Peyer's patch (tissue), 4 donors: ENCODE data around the gene YAP1.

Experiments used
- CTCF ChIP-seq, 6 experiments: fragments of 450-650 bp in 4 of 6; fragments of 200-600 bp in 2 of 6; sonication (generic) in 1 of 6; IDR thresholded peaks; one replicate each; pipeline ENCODE4 v1.5.1; 2017 to 2019; ENCODE audit warnings: antibody characterized with exemption in 6 of 6, mild to moderate bottlenecking in 3 of 6, moderate library complexity in 1 of 6
- POLR2A ChIP-seq, 2 donors: fragments of 450-650 bp; IDR thresholded peaks; one replicate each; pipeline ENCODE4 v1.5.1; 2017; ENCODE audit warnings: antibody characterized with exemption in 2 of 2, mild to moderate bottlenecking in 2 of 2, moderate library complexity in 2 of 2

DNA sequence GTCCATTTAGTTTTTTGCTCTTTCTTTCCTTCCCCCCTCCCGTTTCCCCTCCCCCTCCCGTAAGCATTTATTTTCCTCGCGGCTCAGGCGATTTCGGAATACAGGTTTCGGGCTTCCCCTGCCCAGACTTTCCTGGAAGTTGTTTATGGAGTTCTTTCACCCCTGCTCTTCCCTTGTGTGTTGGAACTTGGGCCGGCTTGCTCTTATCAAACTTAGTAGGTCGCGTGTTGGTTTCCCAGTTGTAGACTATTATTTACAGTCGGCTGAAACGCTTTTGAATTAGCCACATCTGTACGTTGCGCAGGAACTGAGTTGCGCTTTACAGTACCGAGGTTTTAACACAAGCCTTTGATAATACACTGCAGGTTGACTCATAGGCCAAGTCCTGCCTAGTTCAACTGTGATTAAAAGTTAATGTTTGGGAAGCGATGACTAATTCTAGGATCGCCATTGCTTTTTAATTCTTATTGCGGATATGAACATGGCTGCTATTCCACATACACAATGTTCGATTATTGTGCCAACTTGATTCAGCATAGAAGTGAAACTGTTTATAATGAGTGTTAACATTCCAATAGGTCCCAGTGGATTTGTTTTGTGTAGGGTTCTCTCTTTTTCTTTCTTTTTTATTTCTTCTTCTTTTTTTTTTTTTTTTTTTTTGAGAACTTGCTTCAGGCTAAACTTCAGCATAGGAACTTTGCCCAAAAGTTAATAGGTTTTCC lies 1.7 kb downstream of the YAP1 start:
- peak; percentile 79 to 88 for TF ChIP-seq POLR2A (IDR thresholded peaks at IDR 0.05)
- no peak for TF ChIP-seq CTCF (IDR thresholded peaks at IDR 0.05)
